ENCODE results near the gene PCED1B. TPM values are rescaled to one million over a fixed set of nuclear protein-coding genes. Genes with fewer than 3 reads are reported as not detected.

Gene PCED1B
- total RNA-seq, 1 experiment from 2014 or later: 6.6 TPM

- H3K4me1 Mint-ChIP-seq: peaks cover 23% of the 10 kb centered on the region
- no peak overlapping the region for H3K4me3 Mint-ChIP-seq
- ChIA-PET POLR2A (no interaction called here), CTCF (no interaction called here)
- ATAC-seq (no peak), DNase-seq (ENCODE audit: low spot score) (no peak)
- H3K36me3 Mint-ChIP-seq: peaks cover 16% of the 10 kb centered on the region
- TF ChIP-seq ZSCAN18 (CRISPR knock-in tag; IDR thresholded peaks at IDR 0.05): no peak
- no peak for TF ChIP-seq GABPB1 (CRISPR knock-in tag; IDR thresholded peaks at IDR 0.05)
- TF ChIP-seq MLX (CRISPR knock-in tag; IDR thresholded peaks at IDR 0.05): no peak
- TF ChIP-seq NFATC4 (CRISPR knock-in tag; IDR thresholded peaks at IDR 0.05): no peak
- no peak for TF ChIP-seq FOXJ3 (CRISPR knock-in tag; IDR thresholded peaks at IDR 0.05; ENCODE audit: borderline replicate concordance)
- no peak for TF ChIP-seq ZMAT4 (CRISPR knock-in tag; IDR thresholded peaks at IDR 0.05)
- no peak overlapping the region for H3K27ac Mint-ChIP-seq
- H3K27me3 Mint-ChIP-seq (ENCODE audit: low read depth): peaks cover 3% of the 10 kb centered on the region; the same call in 1 of the 2 replicates
- peaks cover 18% of the 10 kb centered on the region for H3K9me3 Mint-ChIP-seq
These were observed 168.0 kb downstream of the PCED1B start for GRCh38 chr12:47247418-47247817.

- DNase-seq (ENCODE audit: low spot score): no peak
- ChIA-PET CTCF (interaction anchor here (0.7 to 0.9 kb wide), 2 partner anchors 8 to 403 kb away, joined by 3 read pairs; no protein-coding TSS in a partner anchor), POLR2A (interaction anchor here (0.6 kb wide), 1 partner anchor 20 kb away, joined by 3 read pairs; no protein-coding TSS in a partner anchor)
- no peak for ATAC-seq
- peaks cover 3% of the 10 kb centered on the region; the same call in 1 of the 2 replicates for H3K27me3 Mint-ChIP-seq (ENCODE audit: low read depth)
- H3K4me1 Mint-ChIP-seq: peaks cover 26% of the 10 kb centered on the region
- H3K27ac Mint-ChIP-seq: peak overlapping the region; percentile 51; the same call in 1 of the 2 replicates
- peaks cover 22% of the 10 kb centered on the region for H3K9me3 Mint-ChIP-seq
- no peak overlapping the region for H3K4me3 Mint-ChIP-seq
- peaks cover 16% of the 10 kb centered on the region for H3K36me3 Mint-ChIP-seq
- no peak for TF ChIP-seq E2F5 (CRISPR knock-in tag; IDR thresholded peaks at IDR 0.05)
- TF ChIP-seq ZNF121 (CRISPR knock-in tag; IDR thresholded peaks at IDR 0.05): no peak
- TF ChIP-seq ZNF219 (CRISPR knock-in tag; IDR thresholded peaks at IDR 0.05; ENCODE audit: borderline replicate concordance): no peak
- no peak for TF ChIP-seq CREM (CRISPR knock-in tag; IDR thresholded peaks at IDR 0.05)
- no peak for TF ChIP-seq AR (CRISPR knock-in tag; IDR thresholded peaks at IDR 0.05)
- no peak for TF ChIP-seq NR3C1 (CRISPR knock-in tag; conservative IDR thresholded peaks at IDR 0.05; ENCODE audit: low read depth)
- TF ChIP-seq ETV6 (CRISPR knock-in tag; IDR thresholded peaks at IDR 0.05): no peak
- TF ChIP-seq ZNF423 (CRISPR knock-in tag; IDR thresholded peaks at IDR 0.05): no peak
- no peak for TF ChIP-seq TP53 (CRISPR knock-in tag; IDR thresholded peaks at IDR 0.05)
- TF ChIP-seq FOXJ3 (CRISPR knock-in tag; IDR thresholded peaks at IDR 0.05; ENCODE audit: borderline replicate concordance): no peak
- no peak for TF ChIP-seq ATF6 (CRISPR knock-in tag; IDR thresholded peaks at IDR 0.05)
- TF ChIP-seq MLX (CRISPR knock-in tag; IDR thresholded peaks at IDR 0.05): no peak
- TF ChIP-seq HMGA2 (CRISPR knock-in tag; IDR thresholded peaks at IDR 0.05): no peak
- no peak for TF ChIP-seq ZNF281 (CRISPR knock-in tag; IDR thresholded peaks at IDR 0.05)
- TF ChIP-seq AFF4 (CRISPR knock-in tag; IDR thresholded peaks at IDR 0.05; ENCODE audit: borderline replicate concordance): no peak
These were observed 169.7 kb downstream of the PCED1B start for GRCh38 chr12:47249082-47249481.

All from WTC11 (cell line).